Activated T-cell treated with anti-CD3 and anti-CD28 coated beads, Interleukin-2, amount 50 U/mL, for 72 hours (primary cell): ENCODE results near the gene KIF26A. TPM values are rescaled to one million over a fixed set of nuclear protein-coding genes. Genes with fewer than 3 reads are reported as not detected.

Experiments used
- ATAC-seq, 2 donors: fragments of 150-1000 bp; cut with Tn5 transposase; replicated peaks in 1 of 2; 2 replicates each; pipeline ENCODE4 v1.10.0; 2021; ENCODE audit warnings: moderate library complexity in 2 of 2, mild to moderate bottlenecking in 1 of 2
- DNase-seq, 2 donors: peaks; one replicate each; pipeline ENCODE4 v3.0.0; 2021 to 2022; ENCODE audit warnings: mixed read lengths in 1 of 2
- H3K27ac Mint-ChIP-seq: one replicate; pipeline ENCODE4 v1.8.0; 2022; ENCODE audit warnings: mild to moderate bottlenecking, moderate library complexity, mixed read lengths
- H3K27me3 Mint-ChIP-seq: one replicate; pipeline ENCODE4 v1.8.0; 2022; ENCODE audit warnings: low read depth, mixed read lengths
- H3K36me3 Mint-ChIP-seq, 2 donors: one replicate each; pipeline ENCODE4 v1.8.0; 2022; ENCODE audit warnings: mixed read lengths in 2 of 2, mild to moderate bottlenecking in 1 of 2; ENCODE audit not compliant: insufficient read depth in 2 of 2
- H3K4me1 Mint-ChIP-seq: one replicate; pipeline ENCODE4 v1.8.0; 2022; ENCODE audit warnings: low read depth, mixed read lengths
- H3K4me3 Mint-ChIP-seq, 2 donors: one replicate each; pipeline ENCODE4 v1.8.0; 2022; ENCODE audit warnings: mild to moderate bottlenecking in 2 of 2, mixed read lengths in 2 of 2, moderate library complexity in 2 of 2
- H3K9me3 Mint-ChIP-seq, 2 donors: one replicate each; pipeline ENCODE4 v1.8.0; 2022; ENCODE audit warnings: mixed read lengths in 2 of 2
- total RNA-seq, 2 donors: library from RNA; stranded (reverse); gene quantifications; one replicate each; pipeline ENCODE4 v1.2.3, GENCODE V29; 2022

KIF26A gene
- total RNA-seq, 2 donors from 2014 or later: 0.05 to 0.25 TPM

DNA sequence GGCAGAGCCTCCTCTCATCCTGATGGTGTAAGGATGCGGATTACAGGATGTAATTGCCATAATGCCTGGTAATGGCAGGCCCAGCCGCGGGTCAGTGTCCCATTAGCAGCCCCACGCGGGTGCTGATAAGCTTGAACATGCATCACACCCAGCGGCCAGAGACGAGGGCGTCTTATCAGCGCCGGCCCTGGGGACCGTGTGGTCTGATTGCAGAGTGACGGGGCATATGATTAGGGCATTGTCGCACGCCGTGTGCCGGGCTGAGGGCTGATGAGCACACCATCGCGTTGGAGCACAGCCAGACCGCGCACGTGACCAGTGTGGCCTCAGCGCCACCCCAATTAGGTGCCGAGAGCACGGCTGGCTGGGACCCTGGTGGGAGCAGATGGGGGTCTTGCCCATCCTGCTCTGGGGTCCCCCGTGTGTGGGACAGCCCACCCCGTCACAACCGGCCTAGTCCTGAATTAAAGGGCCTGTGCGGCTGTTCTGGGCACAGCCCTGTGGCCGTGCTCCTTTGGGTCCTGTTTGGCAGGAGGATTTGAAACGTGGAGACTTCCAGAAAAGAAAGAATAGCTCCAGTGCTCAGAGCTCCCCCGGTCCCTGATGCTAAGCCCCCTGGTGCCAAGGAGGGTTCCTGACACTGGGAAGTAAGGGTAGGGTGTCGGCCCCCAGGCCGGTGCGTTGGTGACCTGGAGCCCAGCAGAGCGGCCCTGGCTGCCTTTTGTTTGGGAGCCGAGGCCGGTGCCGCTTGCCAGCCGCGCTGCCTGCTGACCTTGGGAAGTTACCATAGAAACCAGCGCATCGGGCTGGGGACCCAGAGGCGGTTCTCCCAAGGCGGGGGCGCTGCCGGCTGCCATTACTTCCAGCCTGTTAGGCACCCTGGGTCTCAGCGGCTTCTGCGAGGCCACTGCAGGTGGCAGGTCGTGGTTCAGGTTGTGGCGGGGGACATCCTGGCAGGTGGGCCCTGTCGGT is 20.7 kb downstream of the KIF26A start:
- H3K27ac Mint-ChIP-seq: no peak overlapping the region
- ATAC-seq: no peak
- H3K9me3 Mint-ChIP-seq: no peaks in the 10 kb centered on the region
- no peaks in the 10 kb centered on the region for H3K27me3 Mint-ChIP-seq
- H3K4me1 Mint-ChIP-seq: no peaks in the 10 kb centered on the region
- no peaks in the 10 kb centered on the region for H3K36me3 Mint-ChIP-seq
- no peak for DNase-seq
- H3K4me3 Mint-ChIP-seq: no peak overlapping the region

DNA sequence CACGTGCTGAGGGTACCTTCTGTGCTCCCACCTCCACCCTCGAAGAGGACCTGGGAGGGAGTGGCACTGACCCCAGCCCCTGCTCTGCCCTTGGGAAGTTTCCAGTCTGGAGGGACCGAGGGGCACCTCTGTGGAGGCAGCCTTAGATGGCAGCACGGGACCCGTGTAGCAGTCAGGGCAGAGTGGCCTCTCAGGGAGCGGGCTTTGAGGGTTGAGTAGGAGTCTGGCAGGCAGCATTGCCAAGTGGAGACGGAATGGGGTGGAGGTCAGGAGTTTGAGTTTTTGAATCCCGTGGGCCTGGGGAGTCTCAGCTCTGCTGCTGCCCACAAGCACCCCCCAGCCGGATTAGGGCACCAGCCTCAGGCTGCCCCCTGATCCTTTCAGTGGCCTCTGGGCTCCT is 21.6 kb downstream of the KIF26A start:
- no peak for DNase-seq
- no peak overlapping the region for H3K27ac Mint-ChIP-seq
- H3K4me1 Mint-ChIP-seq: no peaks in the 10 kb centered on the region
- no peak overlapping the region for H3K4me3 Mint-ChIP-seq
- ATAC-seq: no peak
- H3K9me3 Mint-ChIP-seq: no peaks in the 10 kb centered on the region
- H3K36me3 Mint-ChIP-seq: no peaks in the 10 kb centered on the region
- H3K27me3 Mint-ChIP-seq: no peaks in the 10 kb centered on the region

DNA sequence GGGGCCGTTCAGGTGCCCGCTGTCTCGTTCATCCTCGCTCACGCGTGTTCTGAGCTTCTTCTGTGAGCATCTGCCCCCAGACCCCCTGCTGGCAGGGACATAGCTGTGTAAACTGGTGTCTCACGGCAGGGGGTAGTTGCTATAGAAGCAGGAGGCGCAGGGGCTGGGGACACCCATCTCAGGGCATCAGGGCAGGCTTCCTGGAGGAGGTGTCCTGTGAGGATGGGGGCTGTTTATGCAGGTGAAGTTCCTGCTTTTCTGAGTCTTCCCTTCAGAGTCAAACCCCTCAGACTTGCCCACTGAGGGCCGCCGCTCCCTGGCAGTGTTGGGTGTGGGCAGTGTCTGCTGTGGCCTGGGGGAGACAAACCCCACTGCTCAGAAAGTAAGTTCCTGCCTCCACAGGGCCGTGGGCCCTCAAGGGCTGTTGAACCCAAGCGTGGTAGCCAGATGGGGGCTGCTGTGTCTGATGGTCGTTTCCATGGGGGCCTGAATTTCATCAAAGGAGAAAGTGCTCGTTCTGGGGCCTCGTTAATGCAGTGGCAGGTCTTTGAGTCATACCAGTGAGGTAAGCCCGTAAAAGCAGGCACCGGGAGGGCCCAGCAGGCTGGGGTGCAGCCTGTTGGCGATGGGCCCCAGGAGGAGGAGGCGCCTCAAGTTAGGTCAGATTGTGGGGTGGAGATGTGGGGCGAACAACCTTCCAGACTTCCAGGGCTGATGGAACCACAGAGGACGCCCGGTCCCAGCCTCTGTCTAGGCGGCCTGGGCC is 23.4 kb downstream of the KIF26A start:
- no peaks in the 10 kb centered on the region for H3K4me1 Mint-ChIP-seq
- no peaks in the 10 kb centered on the region for H3K27me3 Mint-ChIP-seq
- no peak overlapping the region for H3K4me3 Mint-ChIP-seq
- H3K9me3 Mint-ChIP-seq: no peaks in the 10 kb centered on the region
- H3K27ac Mint-ChIP-seq: no peak overlapping the region
- no peaks in the 10 kb centered on the region for H3K36me3 Mint-ChIP-seq
- ATAC-seq (no peak), DNase-seq (no peak)

- H3K4me1 Mint-ChIP-seq: no peaks in the 10 kb centered on the region
- no peak overlapping the region for H3K27ac Mint-ChIP-seq
- DNase-seq (no peak), ATAC-seq (no peak)
- H3K27me3 Mint-ChIP-seq: no peaks in the 10 kb centered on the region
- no peaks in the 10 kb centered on the region for H3K36me3 Mint-ChIP-seq
- no peaks in the 10 kb centered on the region for H3K9me3 Mint-ChIP-seq
- H3K4me3 Mint-ChIP-seq: no peak overlapping the region
Observed at GRCh38 chr14:104162495-104162894, 24.1 kb downstream of the KIF26A start.

DNA sequence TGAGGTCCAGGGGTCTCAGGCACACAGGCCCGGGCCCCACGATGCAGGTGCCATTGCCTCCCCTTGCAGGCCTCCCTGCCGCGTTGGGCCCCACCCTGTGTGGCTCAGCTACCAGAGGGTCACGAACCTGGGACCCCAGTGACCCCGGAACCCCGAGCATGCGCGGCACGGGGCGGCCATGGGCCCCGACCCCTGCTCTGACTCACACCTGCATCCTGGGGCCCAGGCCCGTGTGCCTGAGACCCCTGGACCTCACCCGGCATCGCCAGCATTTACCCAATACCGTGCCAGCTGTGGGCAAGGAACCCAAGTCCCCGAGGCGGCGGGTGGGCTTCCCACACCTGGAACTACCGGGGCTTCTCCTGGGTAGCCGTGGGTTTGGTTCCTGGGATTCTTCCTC is 25.2 kb downstream of the KIF26A start:
- DNase-seq: no peak
- H3K27ac Mint-ChIP-seq: no peak overlapping the region
- no peaks in the 10 kb centered on the region for H3K36me3 Mint-ChIP-seq
- ATAC-seq: no peak
- H3K4me1 Mint-ChIP-seq: no peaks in the 10 kb centered on the region
- H3K4me3 Mint-ChIP-seq: no peak overlapping the region
- no peaks in the 10 kb centered on the region for H3K9me3 Mint-ChIP-seq
- no peaks in the 10 kb centered on the region for H3K27me3 Mint-ChIP-seq

DNA sequence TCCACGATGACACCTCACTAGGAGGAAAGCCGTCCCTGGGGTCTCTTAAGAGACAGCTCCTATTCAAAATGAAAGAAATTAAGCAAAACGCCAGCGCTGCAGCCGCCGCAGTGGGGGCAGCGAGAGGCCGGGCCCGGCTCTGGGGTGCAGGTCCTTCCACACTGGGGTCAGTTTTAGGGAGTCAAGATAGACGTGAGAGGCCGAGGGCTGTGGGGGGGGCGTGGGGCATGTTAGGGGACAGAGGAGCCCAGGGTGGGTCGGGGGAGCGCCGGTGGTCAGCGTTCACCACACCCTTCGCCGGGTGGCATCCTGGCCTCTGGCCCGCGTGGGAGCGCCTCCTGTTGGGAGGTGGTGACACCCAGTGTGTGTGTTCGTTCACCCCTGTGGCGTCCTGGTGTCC is 25.7 kb downstream of the KIF26A start:
- Mint-ChIP-seq H3K27me3 (no peaks in the 10 kb centered on the region), H3K27ac (no peak overlapping the region), H3K4me1 (no peaks in the 10 kb centered on the region), H3K36me3 (no peaks in the 10 kb centered on the region), H3K4me3 (no peak overlapping the region), H3K9me3 (no peaks in the 10 kb centered on the region)
- DNase-seq (no peak), ATAC-seq (no peak)

DNA sequence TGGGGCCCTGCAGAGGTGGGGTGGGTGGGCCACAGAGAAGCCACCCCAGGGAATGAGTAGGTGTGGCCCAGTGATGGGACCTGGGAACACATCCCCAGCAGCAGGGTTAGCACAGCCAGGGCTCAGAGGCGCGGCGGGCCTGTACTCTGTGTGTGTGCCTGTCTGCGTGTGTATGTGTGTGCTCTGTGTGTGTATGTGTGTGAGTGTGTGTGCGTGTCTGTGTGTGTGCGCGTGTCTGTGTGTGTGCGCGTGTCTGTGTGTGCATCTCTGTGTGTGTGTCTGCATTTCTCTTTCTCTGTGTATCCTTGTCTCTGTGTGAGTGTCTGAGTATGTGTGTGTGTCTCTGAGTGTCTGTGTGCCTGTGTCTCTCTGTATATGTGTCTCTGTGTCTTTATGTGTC is 26.1 kb downstream of the KIF26A start:
- DNase-seq: no peak
- Mint-ChIP-seq H3K27ac (no peak overlapping the region), H3K9me3 (no peaks in the 10 kb centered on the region)

GRCh38 chr14:104166698-104167097 is 28.3 kb downstream of the KIF26A start:
- Mint-ChIP-seq H3K27ac (no peak overlapping the region), H3K4me1 (no peaks in the 10 kb centered on the region), H3K9me3 (no peaks in the 10 kb centered on the region), H3K27me3 (no peaks in the 10 kb centered on the region), H3K36me3 (no peaks in the 10 kb centered on the region), H3K4me3 (no peak overlapping the region)
- ATAC-seq: no peak
- no peak for DNase-seq

More for the DNA sequence above, 26.1 kb downstream of the KIF26A start:
- no peak for ATAC-seq
- no peaks in the 10 kb centered on the region for H3K4me1 Mint-ChIP-seq
- no peaks in the 10 kb centered on the region for H3K36me3 Mint-ChIP-seq
- no peak overlapping the region for H3K4me3 Mint-ChIP-seq
- H3K27me3 Mint-ChIP-seq: no peaks in the 10 kb centered on the region

GRCh38 chr14:104168603-104169002 is 30.2 kb downstream of the KIF26A start:
- H3K4me1 Mint-ChIP-seq: no peaks in the 10 kb centered on the region
- ATAC-seq (no peak), DNase-seq (no peak)
- H3K9me3 Mint-ChIP-seq: no peaks in the 10 kb centered on the region
- no peaks in the 10 kb centered on the region for H3K27me3 Mint-ChIP-seq
- H3K36me3 Mint-ChIP-seq: no peaks in the 10 kb centered on the region
- no peak overlapping the region for H3K27ac Mint-ChIP-seq
- H3K4me3 Mint-ChIP-seq: no peak overlapping the region

GRCh38 chr14:104169005-104169698 is 30.8 kb downstream of the KIF26A start:
- Mint-ChIP-seq H3K27ac (no peak overlapping the region), H3K36me3 (no peaks in the 10 kb centered on the region)
- ATAC-seq: no peak

GRCh38 chr14:104169699-104170479 is 31.5 kb downstream of the KIF26A start:
- no peak for ATAC-seq
- DNase-seq: no peak
- Mint-ChIP-seq H3K36me3 (no peaks in the 10 kb centered on the region), H3K27me3 (no peaks in the 10 kb centered on the region), H3K4me1 (no peaks in the 10 kb centered on the region), H3K27ac (no peak overlapping the region), H3K9me3 (no peaks in the 10 kb centered on the region), H3K4me3 (no peak overlapping the region)

More at GRCh38 chr14:104169005-104169698, 30.8 kb downstream of the KIF26A start:
- DNase-seq: no peak
- H3K4me1 Mint-ChIP-seq: no peaks in the 10 kb centered on the region
- H3K4me3 Mint-ChIP-seq: no peak overlapping the region
- no peaks in the 10 kb centered on the region for H3K9me3 Mint-ChIP-seq
- H3K27me3 Mint-ChIP-seq: no peaks in the 10 kb centered on the region

DNA sequence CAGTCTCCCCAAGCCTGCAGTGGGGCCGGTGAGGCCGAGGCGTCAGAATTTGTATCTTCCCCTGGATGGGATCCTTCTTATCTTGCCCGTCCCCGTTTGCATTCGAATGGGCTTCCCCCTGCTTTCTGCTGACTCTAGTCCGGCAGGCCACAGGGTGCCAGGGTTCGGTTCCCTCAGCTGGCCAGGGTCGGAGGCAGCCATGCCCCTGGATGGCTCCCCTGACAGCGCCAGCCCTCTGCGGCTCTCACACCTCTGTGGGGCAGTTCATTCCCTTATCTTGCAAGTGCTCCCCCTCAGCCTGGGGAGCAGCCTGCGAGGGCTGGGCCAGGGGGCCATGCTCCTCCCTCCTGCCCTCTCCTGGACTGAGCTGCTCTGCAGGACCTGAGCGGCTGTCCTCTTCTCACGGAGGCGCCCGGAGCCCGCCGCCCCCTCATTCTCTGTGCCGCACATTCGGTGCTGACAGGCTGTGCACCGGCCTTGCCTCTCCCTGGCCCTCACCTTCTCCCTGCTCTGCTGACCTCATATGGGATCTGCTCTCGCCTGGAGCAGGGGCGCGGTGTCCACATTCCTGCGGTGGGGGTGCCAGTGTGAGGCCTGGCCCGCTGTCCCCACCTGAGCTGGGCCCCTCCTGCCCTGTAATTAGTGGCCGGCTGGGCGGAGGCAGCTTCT is 32.8 kb downstream of the KIF26A start:
- Mint-ChIP-seq H3K9me3 (no peaks in the 10 kb centered on the region), H3K36me3 (no peaks in the 10 kb centered on the region), H3K27me3 (no peaks in the 10 kb centered on the region), H3K4me1 (no peaks in the 10 kb centered on the region), H3K27ac (no peak overlapping the region), H3K4me3 (no peak overlapping the region)
- DNase-seq: no peak
- no peak for ATAC-seq
